Smooth muscle cell (in vitro differentiated cells): Measurements from ENCODE around the gene FILIP1. TPM values are rescaled to one million over a fixed set of nuclear protein-coding genes. Genes with fewer than 3 reads are reported as not detected.

Experiments
- DNase-seq: peaks from one replicate; lab custom pipeline; 2025; ENCODE audit not compliant: unreplicated experiment; lab: John Stamatoyannopoulos, UW
- H2AFZ ChIP-seq: fragments of 200-600 bp; sonication (generic); 2 replicates; pipeline ENCODE4 v1.6.0; 2016; ENCODE audit warnings: antibody characterized with exemption, low read depth, mild to moderate bottlenecking
- H3F3A ChIP-seq: fragments of 200-600 bp; sonication (generic); 2 replicates; pipeline ENCODE4 v1.6.0; 2017; ENCODE audit warnings: antibody characterized with exemption, low read depth
- H3K27ac ChIP-seq: fragments of 200-600 bp; sonication (generic); 2 replicates; pipeline ENCODE4 v1.5.1; 2016; ENCODE audit warnings: low read depth, mild to moderate bottlenecking
- H3K27me3 ChIP-seq: fragments of 200-600 bp; sonication (generic); 2 replicates; pipeline ENCODE4 v1.6.1; 2016; ENCODE audit warnings: low read depth, mild to moderate bottlenecking
- H3K36me3 ChIP-seq: fragments of 200-600 bp; sonication (generic); 2 replicates; pipeline ENCODE4 v1.5.1; 2016; ENCODE audit warnings: low read depth
- H3K4me1 ChIP-seq: fragments of 200-600 bp; sonication (generic); 2 replicates; pipeline ENCODE4 v1.5.1; 2016; ENCODE audit warnings: low read depth
- H3K4me2 ChIP-seq: fragments of 200-600 bp; sonication (generic); 2 replicates; pipeline ENCODE4 v1.6.0; 2016; ENCODE audit warnings: mild to moderate bottlenecking
- H3K4me3 ChIP-seq: fragments of 200-600 bp; sonication (generic); 2 replicates; pipeline ENCODE4 v1.5.1; 2016; ENCODE audit warnings: mild to moderate bottlenecking
- H3K79me2 ChIP-seq: fragments of 200-600 bp; sonication (generic); 2 replicates; pipeline ENCODE4 v1.6.0; 2016; ENCODE audit warnings: low read depth, mild to moderate bottlenecking
- H3K9ac ChIP-seq: fragments of 200-600 bp; sonication (generic); 2 replicates; pipeline ENCODE4 v1.6.0; 2016; ENCODE audit warnings: low read depth
- H3K9me3 ChIP-seq: fragments of 200-600 bp; sonication (generic); replicated peaks from 2 replicates; pipeline ENCODE4 v1.5.1; 2016; ENCODE audit warnings: low read depth
- H4K20me1 ChIP-seq: fragments of 200-600 bp; sonication (generic); 2 replicates; pipeline ENCODE4 v1.6.0; 2016; ENCODE audit warnings: low read depth
- CTCF ChIP-seq: fragments of 200-600 bp; sonication (generic); IDR thresholded peaks from 2 replicates; pipeline ENCODE4 v1.5.1; 2017; ENCODE audit warnings: borderline replicate concordance, mild to moderate bottlenecking, antibody characterized with exemption; ENCODE audit not compliant: insufficient read depth, poor library complexity, severe bottlenecking
- WGBS: methylation state at CpG from one replicate; pipeline ENCODE4 v1.1.7; 2016; ENCODE audit warnings: low lambda C conversion rate; 5-methylcytosine and 5-hydroxymethylcytosine counted together
- polyA plus RNA-seq: library from polyadenylated mRNA; unstranded; fragments of >200 nt; fragmentation: Nextera tagmentation; extraction: Ambion mirVana; gene quantifications from 2 replicates; pipeline ENCODE4 v1.2.1, GENCODE V29; 2016
- total RNA-seq: library from RNA; depleted of rRNA; stranded (reverse); fragments of >200 nt; gene quantifications from 2 replicates; pipeline ENCODE4 v1.2.3, GENCODE V29; 2014

FILIP1 gene
- total and polyA plus RNA-seq, 2 experiments from 2014 or later: 3.0 to 3.5 TPM

GRCh38 chr6:75486850-75487518, 6.6 kb downstream of the FILIP1 start:
- Histone ChIP-seq H3K9ac (no peak overlapping the region), H3K27ac (peak overlapping the region; percentile 92), H3F3A (peaks cover 6% of the 10 kb centered on the region), H2AFZ (no peak overlapping the region), H3K4me1 (peaks cover 17% of the 10 kb centered on the region), H3K36me3 (no peaks in the 10 kb centered on the region), H3K4me2 (peak overlapping the region; percentile 85), H3K9me3 (no peaks in the 10 kb centered on the region), H3K27me3 (no peaks in the 10 kb centered on the region), H4K20me1 (no peaks in the 10 kb centered on the region), H3K79me2 (peaks cover 47% of the 10 kb centered on the region), H3K4me3 (no peak overlapping the region)
- DNase-seq: no peak
- no peak for TF ChIP-seq CTCF
- 86% methylated on average over 6 of the region's 6 CpGs for WGBS

- peaks cover 13% of the 10 kb centered on the region for H3F3A ChIP-seq
- H3K4me2 ChIP-seq: no peak overlapping the region
- H3K27me3 ChIP-seq: no peaks in the 10 kb centered on the region
- H3K79me2 ChIP-seq: peaks cover 26% of the 10 kb centered on the region
- no peaks in the 10 kb centered on the region for H3K9me3 ChIP-seq
- no peak overlapping the region for H3K27ac ChIP-seq
- DNase-seq: no peak
- H3K9ac ChIP-seq: no peak overlapping the region
- H3K4me1 ChIP-seq: peaks cover 23% of the 10 kb centered on the region
- H3K36me3 ChIP-seq: no peaks in the 10 kb centered on the region
- no peak overlapping the region for H2AFZ ChIP-seq
- TF ChIP-seq CTCF: no peak
- H3K4me3 ChIP-seq: no peak overlapping the region
- H4K20me1 ChIP-seq: no peaks in the 10 kb centered on the region
These were observed 9.1 kb downstream of the FILIP1 start for GRCh38 chr6:75484535-75484934.

- 95% methylated on average over 3 of the region's 3 CpGs for WGBS
- Histone ChIP-seq H3K4me3 (no peak overlapping the region), H3K79me2 (peaks cover 26% of the 10 kb centered on the region), H3K4me2 (no peak overlapping the region), H3K9me3 (no peaks in the 10 kb centered on the region), H3K9ac (no peak overlapping the region), H3K27me3 (no peaks in the 10 kb centered on the region), H3F3A (peaks cover 7% of the 10 kb centered on the region), H3K36me3 (no peaks in the 10 kb centered on the region), H2AFZ (no peak overlapping the region), H3K4me1 (peaks cover 17% of the 10 kb centered on the region), H3K27ac (no peak overlapping the region), H4K20me1 (no peaks in the 10 kb centered on the region)
- no peak for DNase-seq
- TF ChIP-seq CTCF: no peak
These were observed 10.3 kb downstream of the FILIP1 start for GRCh38 chr6:75483136-75483952.
